Measurements from ENCODE around the gene MCCD1.

DNA sequence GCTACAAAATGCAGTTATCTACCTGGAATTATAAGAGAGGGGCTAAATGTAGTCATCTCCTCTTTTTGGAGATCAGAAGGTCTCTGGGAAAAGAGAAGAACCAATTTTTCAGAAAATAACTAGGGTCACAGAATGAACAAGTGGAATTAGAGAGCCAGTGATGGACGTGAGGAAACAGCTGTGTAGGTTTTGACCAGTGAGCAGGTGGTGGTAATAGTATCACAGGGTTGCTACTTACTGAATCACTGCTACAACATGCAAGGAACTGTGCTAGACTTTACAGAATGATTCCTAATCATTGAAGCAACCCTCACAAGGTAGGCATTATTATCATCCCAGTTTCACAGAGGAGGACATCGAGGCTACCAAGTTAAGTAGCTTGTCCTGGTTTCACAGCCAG, 15.9 kb downstream of the MCCD1 start:
- TF ChIP-seq POLR2A (IDR thresholded peaks at IDR 0.05; ENCODE audit: low read depth, low read length), result no peak
- TF ChIP-seq POLR2AphosphoS5 (IDR thresholded peaks at IDR 0.05; ENCODE audit: low read depth, low read length), result no peak
- TF ChIP-seq PAX5 (IDR thresholded peaks at IDR 0.05; ENCODE audit: insufficient read depth, low read length, severe bottlenecking), result no peak
- TF ChIP-seq TAF1 (IDR thresholded peaks at IDR 0.05; ENCODE audit: low read depth, low read length), result no peak
- TF ChIP-seq SPI1 (IDR thresholded peaks at IDR 0.05; ENCODE audit: low read depth, low read length), result no peak
- TF ChIP-seq POU2F2 (IDR thresholded peaks at IDR 0.05; ENCODE audit: low read depth, low read length), result no peak
